ENCODE data around the gene MEF2C. TPM values are rescaled to one million over a fixed set of nuclear protein-coding genes. Genes with fewer than 3 reads are reported as not detected.

MEF2C gene
- total RNA-seq, 1 donor from 2014 or later: 48.6 TPM

GRCh38 chr5:88689668-88690408, 193.1 kb downstream of the MEF2C start:
- DNase-seq (ENCODE audit: low spot score): no peak

DNA sequence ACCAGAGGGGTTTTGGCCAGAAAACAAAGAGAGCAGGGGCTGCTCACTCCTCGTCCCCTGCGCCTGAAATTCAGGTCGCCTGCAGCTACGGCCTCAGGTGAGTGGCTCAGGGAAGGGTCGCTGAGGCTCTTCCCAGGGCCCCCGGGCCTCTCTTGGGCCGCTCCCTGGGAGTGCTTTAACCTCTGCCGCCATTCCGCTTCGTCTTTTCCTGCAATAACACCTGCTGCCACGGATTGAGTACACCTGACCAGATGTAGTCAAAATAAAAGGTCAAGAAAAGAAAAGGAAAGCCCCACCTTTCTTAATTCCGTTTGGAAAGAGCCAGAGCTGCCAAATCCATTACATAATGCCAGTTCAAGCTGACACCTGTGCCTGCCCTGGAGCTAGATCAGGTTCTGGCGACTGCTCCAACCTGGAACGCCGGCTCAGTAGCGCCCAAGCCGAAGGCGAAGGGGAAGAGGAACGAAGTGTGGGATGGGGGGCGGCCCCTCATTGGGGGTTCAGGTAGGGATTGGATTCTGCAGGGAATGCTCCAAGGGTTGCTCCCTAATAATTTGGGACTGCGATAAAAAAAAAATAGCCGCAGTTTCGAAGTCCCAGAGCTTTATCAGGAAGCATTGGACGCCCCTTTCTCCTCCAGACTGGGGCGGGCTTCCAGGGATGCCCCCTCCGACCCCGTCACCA, 193.9 kb downstream of the MEF2C start:
- no peak for DNase-seq (ENCODE audit: low spot score)

- DNase-seq (ENCODE audit: low spot score): no peak
These were observed 194.6 kb downstream of the MEF2C start for GRCh38 chr5:88688156-88688983.

DNA sequence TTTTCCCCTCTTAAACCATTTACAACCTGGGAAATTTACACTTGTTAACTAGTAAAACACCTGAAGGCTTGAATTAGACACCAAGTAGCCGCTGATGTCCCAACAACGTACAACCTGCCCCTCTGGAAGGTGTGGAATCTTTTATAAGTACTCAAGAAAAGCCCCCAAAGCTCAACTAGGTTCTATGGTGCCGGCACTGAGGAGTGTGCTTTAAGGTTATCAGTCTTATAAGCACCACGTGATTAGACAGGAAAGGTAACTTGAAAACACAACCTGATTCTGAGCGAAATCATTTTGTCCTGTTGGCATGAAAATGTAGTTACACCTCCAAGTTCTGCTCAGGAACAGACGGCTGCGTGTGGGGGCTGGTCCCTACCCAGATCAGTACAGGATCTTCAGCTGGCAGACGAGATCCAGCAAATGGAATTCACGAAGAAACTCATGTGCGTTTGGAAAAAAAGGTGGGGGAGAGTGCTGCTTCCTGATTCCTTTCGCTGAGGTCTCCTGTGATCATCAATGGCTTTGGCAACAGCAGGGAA, 195.5 kb downstream of the MEF2C start:
- no peak for DNase-seq (ENCODE audit: low spot score)

GRCh38 chr5:88686726-88687125, 196.3 kb downstream of the MEF2C start:
- DNase-seq (ENCODE audit: low spot score): no peak

- DNase-seq (ENCODE audit: low spot score): no peak
These were observed 197.1 kb downstream of the MEF2C start for GRCh38 chr5:88685591-88686541.

GRCh38 chr5:88683506-88684135, 199.4 kb downstream of the MEF2C start:
- DNase-seq (ENCODE audit: low spot score): no peak

DNA sequence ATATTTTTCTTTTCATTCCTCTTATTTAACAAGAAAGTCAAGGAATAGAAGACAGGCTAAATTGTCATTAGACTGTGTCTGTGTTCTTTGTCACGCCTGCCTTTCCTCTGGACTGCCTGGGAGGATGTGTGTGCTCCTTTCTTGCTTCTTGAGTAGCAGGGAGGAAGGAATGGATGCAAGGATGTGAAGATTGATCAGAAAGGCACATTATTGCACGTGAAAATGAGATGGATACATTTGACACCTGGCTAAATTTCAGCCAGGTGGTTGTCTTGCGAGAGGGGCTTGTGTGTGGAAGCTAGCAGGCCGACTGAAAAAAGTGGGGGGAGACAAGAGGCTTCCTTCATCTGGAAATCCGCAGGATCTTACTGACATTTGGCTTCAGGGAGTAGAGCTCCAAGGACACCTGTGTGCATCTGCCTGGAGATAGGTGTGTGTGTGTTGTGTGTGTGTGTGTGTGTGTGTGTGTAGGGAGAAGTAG, 200.1 kb downstream of the MEF2C start:
- no peak for DNase-seq (ENCODE audit: low spot score)

DNA sequence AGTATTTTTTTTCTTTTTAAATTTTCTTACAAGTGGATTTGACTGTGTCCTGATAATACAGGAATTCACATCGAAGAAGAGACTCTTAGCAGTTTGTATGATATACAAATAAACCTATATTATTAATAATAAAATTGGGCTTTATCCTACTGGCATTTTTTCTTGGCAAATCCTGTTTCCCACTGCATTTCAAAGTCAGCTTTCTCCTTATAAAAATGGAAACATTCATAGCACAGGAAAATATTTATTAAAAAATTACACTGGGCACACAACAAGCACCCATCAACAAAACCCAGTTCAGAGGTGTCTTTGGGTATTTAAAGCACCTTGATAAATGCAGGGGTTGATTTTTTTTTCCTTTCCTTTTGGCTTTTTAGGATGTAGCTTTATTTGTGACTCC, 200.9 kb downstream of the MEF2C start:
- no peak for DNase-seq (ENCODE audit: low spot score)

GRCh38 chr5:88681211-88681803, 201.7 kb downstream of the MEF2C start:
- DNase-seq (ENCODE audit: low spot score): no peak

DNA sequence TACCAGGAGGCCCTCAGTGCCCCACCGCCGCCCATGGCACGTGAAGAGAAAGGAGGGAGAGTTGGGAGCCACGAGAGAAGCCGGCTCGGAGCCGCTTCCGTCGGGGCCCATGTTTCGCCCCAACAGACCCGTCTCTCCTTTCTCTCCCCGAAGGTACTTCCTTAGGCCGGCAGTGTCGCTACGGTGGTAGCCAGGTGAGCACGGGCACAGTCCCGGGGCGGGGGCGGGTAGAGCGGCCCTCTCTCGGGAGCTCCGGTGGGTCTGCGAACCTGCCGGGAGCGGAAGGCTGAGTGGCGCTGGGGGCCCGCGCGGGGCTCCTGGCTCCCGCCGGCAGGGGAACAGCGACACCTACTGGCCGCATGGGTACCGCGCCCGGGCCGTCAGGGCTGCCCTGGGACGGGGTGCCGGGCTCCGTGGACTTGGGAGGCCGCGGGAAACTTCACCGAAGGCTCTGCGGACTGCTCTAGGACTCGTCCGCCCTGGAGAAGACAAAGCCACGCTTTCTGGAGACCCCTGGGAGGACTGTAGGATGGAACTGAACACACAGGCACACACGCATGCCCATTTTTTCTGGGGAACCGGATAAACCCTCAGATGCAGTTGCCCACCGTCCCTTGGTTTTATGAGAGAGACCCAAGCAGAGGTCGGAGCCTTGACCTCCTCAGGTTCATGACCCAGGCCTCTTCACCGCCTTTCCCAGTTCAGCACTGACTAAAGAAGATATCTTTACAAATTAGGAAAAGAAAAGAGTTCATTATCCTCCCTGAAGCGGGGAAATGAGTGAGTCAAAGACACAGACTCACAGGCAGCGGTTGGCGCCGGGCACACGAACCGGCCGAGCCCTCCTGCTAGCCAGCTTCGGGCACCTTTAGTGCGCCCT, 202.5 kb downstream of the MEF2C start:
- peak; percentile 46 for DNase-seq (ENCODE audit: low spot score)

GRCh38 chr5:88679638-88680037, 203.3 kb downstream of the MEF2C start:
- DNase-seq (ENCODE audit: low spot score): no peak

DNA sequence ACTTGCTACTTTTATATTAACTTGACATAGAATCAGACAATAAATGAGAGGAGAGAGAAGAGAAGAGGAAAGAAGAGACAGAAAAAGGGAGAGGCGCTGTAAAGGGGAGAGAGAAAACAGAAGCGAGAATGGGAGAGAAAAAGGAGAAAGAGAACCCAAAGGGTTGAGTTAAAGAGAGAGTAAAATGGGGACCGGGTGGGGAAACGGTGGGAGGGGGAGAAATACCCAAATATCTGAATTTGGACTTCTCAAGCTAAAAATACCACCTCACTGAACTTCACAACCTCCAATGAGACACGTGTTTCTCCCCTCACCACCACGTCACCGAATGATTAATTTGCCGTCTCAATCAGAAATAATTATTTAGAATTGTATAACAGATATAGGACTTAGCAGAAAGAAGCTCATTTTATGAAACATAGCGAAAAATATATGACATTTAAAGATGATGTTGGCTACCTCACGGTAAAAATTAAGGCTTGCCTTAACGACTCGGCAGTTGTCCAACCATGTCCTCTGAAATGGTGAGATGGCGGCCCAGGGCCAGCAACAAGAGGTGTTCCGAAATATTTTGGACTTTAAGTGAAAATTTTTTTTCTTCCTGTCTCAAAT, 204.1 kb downstream of the MEF2C start:
- no peak for DNase-seq (ENCODE audit: low spot score)

DNA sequence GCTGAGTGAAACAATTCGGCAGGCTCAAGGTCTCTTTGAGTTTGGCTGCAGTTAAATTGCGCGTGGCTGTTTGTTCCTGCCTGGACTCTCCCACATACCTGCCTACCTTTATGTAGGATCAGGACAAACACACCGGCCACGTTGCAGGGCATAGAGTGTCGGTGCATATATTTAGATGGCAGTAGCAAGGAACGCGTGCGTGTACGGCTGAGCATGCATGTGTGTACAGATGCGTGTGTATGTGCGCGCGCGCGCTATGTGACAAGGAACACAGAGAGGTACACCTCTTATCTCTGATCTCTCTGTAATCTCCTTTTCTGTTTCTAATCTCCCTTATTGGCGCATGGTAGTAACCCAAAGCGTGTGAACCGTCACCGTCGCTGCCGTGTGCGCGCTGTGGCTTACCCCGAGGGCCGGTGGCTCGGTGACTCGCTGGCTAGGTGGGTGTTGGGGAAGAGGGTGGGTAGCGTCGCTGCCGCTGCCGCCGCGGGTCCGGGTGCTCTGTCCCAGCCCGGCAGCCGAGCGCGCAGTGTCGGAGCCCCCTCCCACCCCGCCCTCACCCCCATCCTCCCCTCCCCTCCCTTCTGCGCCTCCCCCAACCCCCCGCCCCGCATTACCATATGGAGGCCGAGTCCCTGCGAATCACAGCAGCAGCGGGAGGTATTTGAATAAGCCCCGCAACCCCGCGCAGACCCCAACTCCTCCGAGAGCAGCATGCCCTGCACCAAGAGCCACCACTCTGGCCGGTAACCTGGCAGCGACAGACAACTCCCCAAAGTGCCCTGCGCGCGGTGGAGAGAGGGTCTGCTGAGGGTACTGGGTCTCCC, 204.8 kb downstream of the MEF2C start:
- DNase-seq (ENCODE audit: low spot score): no peak

DNA sequence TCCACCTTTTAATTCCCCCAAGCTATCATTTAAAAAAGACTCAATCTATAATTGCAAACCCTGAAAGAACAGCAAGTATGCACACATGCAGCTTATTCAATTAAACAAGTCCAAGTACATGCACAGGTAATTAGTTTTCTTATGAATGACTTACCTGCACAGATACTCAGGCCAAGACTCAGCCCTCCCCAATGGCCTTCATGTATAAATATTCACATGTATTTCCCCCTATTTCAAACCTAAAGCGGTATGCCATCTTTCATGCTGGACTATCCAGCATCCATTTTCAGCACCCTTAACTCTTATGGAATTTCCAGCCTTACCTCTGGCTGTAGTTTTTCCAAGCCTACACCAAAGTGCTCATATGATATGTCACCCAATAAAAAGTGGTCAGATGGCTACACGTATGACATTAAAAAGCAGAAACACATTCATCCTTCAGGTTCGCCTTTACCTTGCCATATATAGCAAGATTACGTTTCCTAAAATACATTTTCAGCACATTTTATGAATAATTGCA, 205.5 kb downstream of the MEF2C start:
- DNase-seq (ENCODE audit: low spot score): no peak

- DNase-seq (ENCODE audit: low spot score): no peak
These were observed 206.2 kb downstream of the MEF2C start for GRCh38 chr5:88676637-88677375.

All from umbilical cord (tissue), 2 donors.